Prostate gland (tissue), 2 donors: Measurements from ENCODE around the gene RNF157. TPM values are rescaled to one million over a fixed set of nuclear protein-coding genes. Genes with fewer than 3 reads are reported as not detected.

Experiments
- DNase-seq: peaks from one replicate; pipeline ENCODE4 v3.0.0-alpha.2; 2019; ENCODE audit warnings: low spot score
- H3K27ac ChIP-seq, 2 donors: fragments of 200-600 bp; sonication (generic); 2 replicates each; pipeline ENCODE4 v1.5.1; 2017 to 2019
- H3K27me3 ChIP-seq: fragments of 200-600 bp; sonication (generic); replicated peaks from 2 replicates; pipeline ENCODE4 v1.5.1; 2019; ENCODE audit not compliant: insufficient read depth
- H3K36me3 ChIP-seq, 2 donors: fragments of 200-600 bp; sonication (generic); 1 replicate in 1 of 2; 2 replicates in 1 of 2; pipeline versions ENCODE4 v1.5.1 to v1.8.1; 2017 to 2019
- H3K4me1 ChIP-seq: fragments of 200-600 bp; sonication (generic); replicated peaks from 2 replicates; pipeline ENCODE4 v1.5.1; 2019
- H3K4me3 ChIP-seq, 2 donors: fragments of 200-600 bp; sonication (generic); 2 replicates each; pipeline ENCODE4 v1.5.1; 2017 to 2019
- H3K9me3 ChIP-seq: fragments of 200-600 bp; sonication (generic); 2 replicates; pipeline ENCODE4 v1.5.1; 2017
- CTCF ChIP-seq, 4 experiments: fragments of 200-600 bp in 2 of 4; fragments of 450-650 bp in 2 of 4; sonication (generic) in 2 of 4; IDR thresholded peaks; 1 replicate in 3 of 4; 2 replicates in 1 of 4; pipeline ENCODE4 v1.5.1; 2016 to 2019; ENCODE audit warnings: antibody characterized with exemption in 4 of 4, mild to moderate bottlenecking in 2 of 4, moderate library complexity in 2 of 4
- POLR2A ChIP-seq: fragments of 450-650 bp; IDR thresholded peaks from one replicate; pipeline ENCODE4 v1.6.1; 2016; ENCODE audit warnings: antibody characterized with exemption, mild to moderate bottlenecking
- POLR2AphosphoS5 ChIP-seq: sonication (generic); formaldehyde crosslinking; IDR thresholded peaks from one replicate; pipeline ENCODE4 v1.6.1; 2017; ENCODE audit warnings: antibody characterized with exemption
- WGBS: methylation state at CpG from one replicate; pipeline ENCODE4 v1.1.5; 2018; 5-methylcytosine and 5-hydroxymethylcytosine counted together
- intact Hi-C: fragments of 100-400 bp; cut with DNase I; formaldehyde crosslinking; loops from one replicate; pipeline ENCODE4 v1.14.2; 2022
- total RNA-seq, 2 donors: library from RNA; depleted of rRNA; stranded (reverse); fragments of >200 nt; gene quantifications; one replicate each; pipeline ENCODE4 v1.1.0, GENCODE V29; 2016

The RNF157 gene
- total RNA-seq, 2 donors from 2014 or later: 1.6 to 47.5 TPM

GRCh38 chr17:76198702-76199101 lies 41.6 kb downstream of the RNF157 start:
- no peak for DNase-seq
- 96% methylated on average over 5 of the region's 5 CpGs for WGBS
- TF ChIP-seq POLR2AphosphoS5: no peak
- TF ChIP-seq CTCF (IDR thresholded peaks at IDR 0.05): no peak
- TF ChIP-seq POLR2A: no peak
- no peaks in the 10 kb centered on the region for H3K9me3 ChIP-seq
- H3K4me3 ChIP-seq: no peak overlapping the region
- H3K4me1 ChIP-seq: peaks cover 15% of the 10 kb centered on the region
- H3K27ac ChIP-seq: no peak overlapping the region
- intact Hi-C loops: no loop called here
- no peaks in the 10 kb centered on the region for H3K36me3 ChIP-seq
- no peaks in the 10 kb centered on the region for H3K27me3 ChIP-seq

DNA sequence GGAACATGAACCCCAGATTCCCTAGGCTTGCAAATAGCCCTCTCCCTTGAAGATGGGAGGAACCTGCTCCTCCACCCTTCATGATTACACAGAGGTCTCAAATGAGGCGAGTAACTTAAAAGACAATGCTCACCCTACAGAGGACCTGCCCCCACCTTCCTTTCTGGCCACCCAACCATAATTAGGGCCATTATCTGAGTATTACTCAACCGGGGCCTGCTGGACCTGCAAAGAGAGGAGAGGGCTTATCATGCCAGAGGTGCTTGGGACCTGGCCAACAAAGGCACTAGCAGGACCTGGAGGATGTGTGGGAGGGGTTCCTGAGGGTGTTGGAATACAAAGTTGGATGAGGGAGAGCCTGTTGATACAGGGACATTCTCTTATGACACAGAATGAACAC lies 42.4 kb downstream of the RNF157 start:
- no peaks in the 10 kb centered on the region for H3K27me3 ChIP-seq
- no peak overlapping the region for H3K27ac ChIP-seq
- DNase-seq: no peak
- TF ChIP-seq POLR2A (no peak), CTCF (IDR thresholded peaks at IDR 0.05) (no peak), POLR2AphosphoS5 (no peak)
- H3K9me3 ChIP-seq: no peaks in the 10 kb centered on the region
- no peak overlapping the region for H3K4me3 ChIP-seq
- H3K36me3 ChIP-seq: no peaks in the 10 kb centered on the region
- WGBS: 66% methylated on average over 2 of the region's 2 CpGs
- intact Hi-C loops: no loop called here
- peaks cover 15% of the 10 kb centered on the region for H3K4me1 ChIP-seq

DNA sequence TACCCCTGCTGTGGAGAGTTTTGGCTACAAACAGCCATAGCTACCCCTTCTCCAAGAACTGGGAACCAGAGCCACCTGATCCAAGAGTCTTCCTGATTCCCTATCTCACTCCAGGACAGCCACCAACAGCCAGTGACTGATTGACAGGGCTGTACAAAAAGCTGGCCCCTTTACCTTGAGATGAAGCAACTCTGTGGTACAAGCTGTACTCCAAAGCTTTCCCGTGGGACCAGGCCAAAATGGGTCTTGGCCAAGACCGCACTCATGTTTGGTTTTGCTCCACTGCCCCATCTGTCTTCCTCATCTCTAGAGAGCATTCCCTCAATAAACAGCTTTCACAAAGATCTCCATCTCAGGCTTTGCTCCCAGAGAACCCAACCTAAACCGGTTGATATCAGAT lies 43.6 kb downstream of the RNF157 start:
- no peaks in the 10 kb centered on the region for H3K27me3 ChIP-seq
- 21% methylated on average over 3 of the region's 3 CpGs for WGBS
- no peaks in the 10 kb centered on the region for H3K36me3 ChIP-seq
- H3K27ac ChIP-seq: peak overlapping the region; percentile 74 to 78
- DNase-seq: peak; percentile 88
- H3K9me3 ChIP-seq: no peaks in the 10 kb centered on the region
- peaks cover 15% of the 10 kb centered on the region for H3K4me1 ChIP-seq
- intact Hi-C loops: no loop called here
- no peak overlapping the region for H3K4me3 ChIP-seq
- TF ChIP-seq CTCF (IDR thresholded peaks at IDR 0.05) (peak in 1 of 4 experiments; percentile 15), POLR2AphosphoS5 (peak; percentile 97), POLR2A (no peak)

- WGBS: 92% methylated on average over 12 of the region's 12 CpGs
- no peak for DNase-seq
- intact Hi-C loops: no loop called here
- H3K4me1 ChIP-seq: peaks cover 15% of the 10 kb centered on the region
- no peaks in the 10 kb centered on the region for H3K36me3 ChIP-seq
- TF ChIP-seq CTCF (IDR thresholded peaks at IDR 0.05) (no peak), POLR2AphosphoS5 (no peak), POLR2A (no peak)
- no peak overlapping the region for H3K4me3 ChIP-seq
- peak overlapping the region; percentile 74 to 78 for H3K27ac ChIP-seq
- H3K9me3 ChIP-seq: no peaks in the 10 kb centered on the region
- H3K27me3 ChIP-seq: no peaks in the 10 kb centered on the region
These were observed 44.8 kb downstream of the RNF157 start for GRCh38 chr17:76195281-76196096.

- 81% methylated on average over 13 of the region's 13 CpGs for WGBS
- Histone ChIP-seq H3K4me1 (peaks cover 15% of the 10 kb centered on the region), H3K27ac (no peak overlapping the region), H3K4me3 (no peak overlapping the region), H3K9me3 (no peaks in the 10 kb centered on the region), H3K36me3 (no peaks in the 10 kb centered on the region), H3K27me3 (no peaks in the 10 kb centered on the region)
- intact Hi-C loops: no loop called here
- TF ChIP-seq CTCF (IDR thresholded peaks at IDR 0.05) (no peak), POLR2AphosphoS5 (no peak), POLR2A (no peak)
- no peak for DNase-seq
These were observed 46.7 kb downstream of the RNF157 start for GRCh38 chr17:76193591-76193990.
